ENCODE results near the gene PRSS50.

The PRSS50 gene

DNA sequence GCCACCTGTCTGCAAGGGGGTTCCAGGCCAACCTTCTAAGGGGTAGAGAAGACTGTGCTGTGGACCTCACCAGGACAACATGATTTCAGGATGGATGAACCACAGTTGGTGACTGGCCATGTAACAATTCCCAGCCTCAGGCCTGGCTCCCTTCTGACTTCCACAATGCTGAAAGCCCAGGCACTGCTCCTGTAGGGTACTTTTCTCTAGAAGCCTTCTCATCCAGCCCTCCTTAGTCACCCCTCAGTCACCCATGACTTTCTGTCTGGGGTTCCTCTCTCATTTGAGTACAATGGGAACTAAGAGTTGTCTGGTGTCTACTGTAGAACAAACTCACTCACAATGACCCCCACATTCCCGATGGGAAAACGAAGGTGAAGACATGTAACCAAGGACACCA lies 32.8 kb downstream of the PRSS50 start:
- TF ChIP-seq JUND (IDR thresholded peaks at IDR 0.05; ENCODE audit: low read depth): no peak
- no peak for DNase-seq (ENCODE audit: low read depth in 1 of 2, low spot score in 1 of 2)
- in situ Hi-C loops (cut with HindIII; ENCODE audit: low pct_unique_long_range_greater_than_20kb, low sequenced_read_pairs): no loop called here

DNA sequence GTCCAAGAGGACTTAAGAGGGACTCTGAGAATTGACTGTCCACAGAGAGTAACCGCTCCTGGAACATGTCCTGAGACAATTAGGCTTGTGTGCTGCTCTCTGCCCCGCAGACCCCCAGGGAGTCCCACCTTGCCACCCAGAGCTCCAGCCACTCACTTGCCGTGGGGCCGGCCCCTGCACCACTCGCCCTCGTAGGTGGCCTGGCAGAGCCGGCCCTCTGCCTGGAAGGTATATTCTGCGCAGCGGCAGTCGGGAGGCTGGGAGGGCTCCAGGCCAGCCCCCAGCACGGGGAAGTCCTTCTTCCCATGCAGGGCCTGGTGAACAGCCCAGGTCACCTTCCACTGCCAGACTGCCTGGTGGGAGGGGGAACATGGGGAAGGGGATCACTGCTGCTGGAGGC lies 34.7 kb downstream of the PRSS50 start:
- in situ Hi-C loops (cut with HindIII; ENCODE audit: low pct_unique_long_range_greater_than_20kb, low sequenced_read_pairs): no loop called here
- TF ChIP-seq JUND (IDR thresholded peaks at IDR 0.05; ENCODE audit: low read depth): no peak
- DNase-seq (ENCODE audit: low read depth in 1 of 2, low spot score in 1 of 2): no peak

DNA sequence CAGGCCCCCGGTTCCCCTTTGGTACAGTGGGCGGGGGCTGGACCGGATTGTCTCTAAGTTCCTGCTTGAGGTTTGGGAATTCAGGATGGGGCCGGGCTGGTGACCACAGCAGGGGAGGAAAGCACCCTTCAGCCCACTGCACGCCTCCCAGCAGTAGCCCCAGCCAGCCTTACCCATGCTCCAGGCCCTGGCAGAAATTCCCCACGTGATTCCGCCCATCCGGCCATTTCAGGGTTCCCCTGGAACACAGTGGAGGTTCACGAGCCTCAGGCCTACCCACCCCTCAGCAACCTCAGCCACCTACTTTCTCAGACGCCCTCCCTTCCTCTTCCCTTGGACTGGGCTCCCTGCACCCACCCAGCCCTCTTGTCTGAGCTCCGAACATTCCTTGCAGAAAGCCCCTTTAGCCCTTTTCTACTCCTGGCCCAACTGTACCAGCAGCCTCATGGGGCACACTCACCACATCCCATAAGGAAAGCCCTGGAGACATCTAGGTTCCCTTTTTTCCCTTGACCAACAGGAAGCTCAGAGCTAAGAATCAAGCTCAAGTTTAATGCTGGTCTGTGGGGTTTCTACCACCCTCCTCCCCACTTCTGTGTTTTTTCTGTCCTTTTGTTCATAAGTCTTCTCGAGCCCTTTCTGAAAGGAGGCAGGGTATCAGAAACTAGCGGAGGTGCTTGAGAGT lies 35.7 kb downstream of the PRSS50 start:
- TF ChIP-seq JUND (IDR thresholded peaks at IDR 0.05; ENCODE audit: low read depth): no peak
- in situ Hi-C loops (cut with HindIII; ENCODE audit: low pct_unique_long_range_greater_than_20kb, low sequenced_read_pairs): no loop called here
- DNase-seq (ENCODE audit: low read depth in 1 of 2, low spot score in 1 of 2): no peak

DNA sequence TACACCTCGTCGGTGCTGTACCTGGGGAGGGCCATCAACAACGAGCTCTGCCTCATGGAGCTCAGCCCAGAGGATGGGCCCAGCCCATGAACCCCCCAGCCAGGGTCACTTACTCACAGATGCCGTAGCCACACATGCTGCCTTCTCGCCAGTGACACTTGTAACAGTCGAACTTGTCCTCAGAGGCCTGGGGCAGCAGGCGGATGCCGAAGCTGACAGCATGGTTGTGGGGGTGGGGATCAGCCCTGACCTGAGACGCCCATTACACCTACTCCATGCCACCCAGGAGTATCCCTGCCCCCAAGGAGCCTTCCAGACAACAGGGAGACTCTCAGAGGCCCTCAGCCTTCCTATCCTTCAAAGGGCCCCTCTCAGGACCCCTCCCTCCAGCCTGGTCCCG lies 36.3 kb downstream of the PRSS50 start:
- TF ChIP-seq JUND (IDR thresholded peaks at IDR 0.05; ENCODE audit: low read depth): no peak
- no peak for DNase-seq (ENCODE audit: low read depth in 1 of 2, low spot score in 1 of 2)
- in situ Hi-C loops (cut with HindIII; ENCODE audit: low pct_unique_long_range_greater_than_20kb, low sequenced_read_pairs): no loop called here

- TF ChIP-seq JUND (IDR thresholded peaks at IDR 0.05; ENCODE audit: low read depth): no peak
- in situ Hi-C loops (cut with HindIII; ENCODE audit: low pct_unique_long_range_greater_than_20kb, low sequenced_read_pairs): no loop called here
- no peak for DNase-seq (ENCODE audit: low read depth in 1 of 2, low spot score in 1 of 2)
These were observed 37.3 kb downstream of the PRSS50 start for GRCh38 chr3:46680298-46680826.

- in situ Hi-C loops (cut with HindIII; ENCODE audit: low pct_unique_long_range_greater_than_20kb, low sequenced_read_pairs): no loop called here
- no peak for TF ChIP-seq JUND (IDR thresholded peaks at IDR 0.05; ENCODE audit: low read depth)
- no peak for DNase-seq (ENCODE audit: low read depth in 1 of 2, low spot score in 1 of 2)
These were observed 38.0 kb downstream of the PRSS50 start for GRCh38 chr3:46679681-46680080.

DNA sequence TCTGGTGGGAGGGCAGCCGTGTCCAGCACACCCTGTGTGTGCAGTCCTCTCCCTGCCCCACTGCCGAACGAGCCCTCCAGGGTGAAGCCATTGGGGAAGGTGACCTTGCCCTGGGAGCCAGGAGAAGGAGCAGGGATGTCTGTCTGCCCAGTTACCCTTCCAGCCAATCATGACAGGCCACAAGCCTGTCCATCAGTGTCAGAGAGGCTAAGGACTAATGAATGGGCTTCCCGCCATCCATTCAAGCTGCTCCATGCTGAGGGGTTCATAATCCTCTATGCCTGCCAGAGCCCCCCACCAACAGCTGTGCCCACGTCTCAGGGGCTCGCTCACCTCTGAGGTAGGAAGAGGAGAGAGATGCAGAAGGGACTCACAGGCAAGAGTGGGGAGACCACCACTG lies 39.4 kb downstream of the PRSS50 start:
- TF ChIP-seq JUND (IDR thresholded peaks at IDR 0.05; ENCODE audit: low read depth): no peak
- in situ Hi-C loops (cut with HindIII; ENCODE audit: low pct_unique_long_range_greater_than_20kb, low sequenced_read_pairs): no loop called here
- no peak for DNase-seq (ENCODE audit: low read depth in 1 of 2, low spot score in 1 of 2)

- TF ChIP-seq JUND (IDR thresholded peaks at IDR 0.05; ENCODE audit: low read depth): no peak
- in situ Hi-C loops (cut with HindIII; ENCODE audit: low pct_unique_long_range_greater_than_20kb, low sequenced_read_pairs): no loop called here
- DNase-seq (ENCODE audit: low read depth in 1 of 2, low spot score in 1 of 2): no peak
These were observed 40.3 kb downstream of the PRSS50 start for GRCh38 chr3:46677411-46677726.

DNA sequence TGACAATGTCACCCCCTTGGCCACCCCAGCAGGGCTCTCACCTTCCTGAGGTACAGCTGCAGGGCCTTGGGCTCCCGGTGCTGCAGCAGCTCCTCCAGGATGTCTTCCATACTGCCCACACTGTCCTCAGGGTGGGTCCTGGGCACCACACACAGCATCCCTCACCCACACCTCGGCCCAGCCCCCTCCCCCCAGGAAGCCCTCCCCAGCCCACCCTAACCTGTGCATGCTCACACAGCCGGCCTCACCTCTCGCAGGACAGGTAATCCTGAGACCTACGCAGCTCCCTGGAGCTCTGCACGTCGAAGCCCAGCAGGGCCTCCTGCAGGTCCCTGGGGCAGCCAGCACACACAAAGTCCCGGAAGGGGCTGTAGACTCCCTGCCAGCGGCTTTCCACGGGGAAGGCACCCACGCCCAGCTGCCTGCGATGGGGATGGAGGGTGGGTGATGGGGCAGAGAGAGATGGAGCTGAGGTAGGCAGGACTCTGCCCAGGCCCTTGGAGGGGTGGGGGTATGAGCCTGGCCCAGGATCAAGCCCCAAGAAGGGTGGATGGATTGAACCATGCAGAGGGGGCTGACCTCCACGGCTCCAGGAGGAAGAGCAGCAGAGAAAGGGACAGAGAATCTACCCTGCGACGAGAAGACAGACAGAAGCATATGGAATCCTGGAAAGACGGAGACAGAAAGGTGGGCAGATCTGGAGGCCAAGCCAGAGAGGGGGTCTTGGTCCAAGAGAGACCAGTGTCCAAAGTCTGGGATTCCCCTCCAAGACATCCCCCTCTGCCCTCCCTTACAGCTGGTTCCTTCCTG lies 40.9 kb downstream of the PRSS50 start:
- in situ Hi-C loops (cut with HindIII; ENCODE audit: low pct_unique_long_range_greater_than_20kb, low sequenced_read_pairs): no loop called here
- no peak for DNase-seq (ENCODE audit: low read depth in 1 of 2, low spot score in 1 of 2)
- TF ChIP-seq JUND (IDR thresholded peaks at IDR 0.05; ENCODE audit: low read depth): no peak

GRCh38 chr3:46675843-46676567 lies 41.7 kb downstream of the PRSS50 start:
- no peak for DNase-seq (ENCODE audit: low read depth in 1 of 2, low spot score in 1 of 2)
- TF ChIP-seq JUND (IDR thresholded peaks at IDR 0.05; ENCODE audit: low read depth): no peak
- in situ Hi-C loops (cut with HindIII; ENCODE audit: low pct_unique_long_range_greater_than_20kb, low sequenced_read_pairs): no loop called here

GRCh38 chr3:46675426-46675825 lies 42.2 kb downstream of the PRSS50 start:
- in situ Hi-C loops (cut with HindIII; ENCODE audit: low pct_unique_long_range_greater_than_20kb, low sequenced_read_pairs): no loop called here
- TF ChIP-seq JUND (IDR thresholded peaks at IDR 0.05; ENCODE audit: low read depth): no peak
- no peak for DNase-seq (ENCODE audit: low read depth in 1 of 2, low spot score in 1 of 2)

DNA sequence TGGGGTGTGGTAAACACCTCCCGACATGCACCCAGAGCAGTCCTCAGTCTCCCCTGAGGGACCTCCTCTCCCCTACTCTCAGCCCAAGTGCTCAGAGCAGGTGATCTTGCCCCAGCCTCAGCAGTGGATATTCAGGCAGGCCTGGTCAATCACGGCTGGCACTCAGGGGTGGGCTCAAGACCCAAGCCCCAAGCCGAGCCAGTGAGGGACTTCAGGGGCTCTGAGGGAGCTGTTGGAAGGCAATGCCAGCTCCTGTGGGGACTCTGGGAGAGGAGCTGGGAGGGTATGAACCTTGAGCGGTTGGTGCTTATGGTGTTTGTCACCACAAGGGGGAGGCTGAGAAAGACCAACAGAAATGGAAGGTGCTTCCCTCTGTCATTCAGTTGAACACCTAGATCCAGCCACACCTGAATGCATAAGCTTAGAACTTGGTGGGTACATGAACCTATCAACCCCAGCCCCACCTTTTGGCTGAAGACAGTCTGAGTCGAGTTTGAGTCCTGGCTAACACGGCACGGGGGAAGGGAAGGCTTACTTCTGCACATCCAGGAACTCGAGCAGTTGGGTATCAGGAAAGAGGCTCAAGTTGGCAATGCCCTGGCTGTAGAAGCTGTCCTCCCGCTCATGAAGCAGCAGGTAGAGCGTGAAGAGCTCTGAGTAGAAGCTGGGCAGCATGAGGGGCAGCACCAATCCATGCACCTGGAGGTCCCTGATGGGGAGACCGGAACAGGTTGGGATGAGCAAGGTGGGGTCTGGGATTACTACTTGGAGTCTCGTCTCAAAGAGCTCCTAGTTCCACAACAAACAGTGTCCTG lies 43.4 kb downstream of the PRSS50 start:
- no peak for DNase-seq (ENCODE audit: low read depth in 1 of 2, low spot score in 1 of 2)
- in situ Hi-C loops (cut with HindIII; ENCODE audit: low pct_unique_long_range_greater_than_20kb, low sequenced_read_pairs): no loop called here
- TF ChIP-seq JUND (IDR thresholded peaks at IDR 0.05; ENCODE audit: low read depth): no peak
